GM23338 (cell line): Measurements from ENCODE around the gene VPS54. TPM values are rescaled to one million over a fixed set of nuclear protein-coding genes. Genes with fewer than 3 reads are reported as not detected.
"Not testable (repeated sequence)": the region's sequence is repeated elsewhere in the genome, so short reads cannot be mapped to it uniquely, and the experiment has no call there.

Experiments
- ATAC-seq: fragments of 200-7000 bp; cut with Tn5 transposase; 3 replicates; pipeline ENCODE4 v1.9.1; 2020
- DNase-seq: peaks from one replicate; pipeline ENCODE4 v3.0.0-alpha.2; 2015; ENCODE audit warnings: low spot score
- H2AFZ ChIP-seq: fragments of 200-600 bp; sonication (generic); 2 replicates; pipeline ENCODE4 v1.8.0; 2016; ENCODE audit warnings: antibody characterized with exemption, mild to moderate bottlenecking, moderate library complexity
- H3F3A ChIP-seq: fragments of 200-600 bp; sonication (generic); replicated peaks from 2 replicates; pipeline ENCODE4 v1.8.0; 2017; ENCODE audit warnings: antibody characterized with exemption, mixed run types, low read depth
- H3K27ac ChIP-seq: fragments of 200-600 bp; sonication (generic); 2 replicates; pipeline ENCODE4 v1.6.1; 2016; ENCODE audit warnings: low read depth
- H3K27me3 ChIP-seq: fragments of 200-600 bp; sonication (generic); 2 replicates; pipeline ENCODE4 v1.8.0; 2016; ENCODE audit warnings: mild to moderate bottlenecking, mixed run types, moderate library complexity; ENCODE audit not compliant: insufficient read depth
- H3K36me3 ChIP-seq: fragments of 200-600 bp; sonication (generic); 2 replicates; pipeline ENCODE4 v1.8.0; 2016; ENCODE audit warnings: mild to moderate bottlenecking; ENCODE audit not compliant: insufficient read depth
- H3K4me1 ChIP-seq: fragments of 200-600 bp; sonication (generic); 2 replicates; pipeline ENCODE4 v1.8.0; 2016; ENCODE audit warnings: mild to moderate bottlenecking, moderate library complexity; ENCODE audit not compliant: insufficient read depth
- H3K4me2 ChIP-seq: fragments of 200-600 bp; sonication (generic); 2 replicates; pipeline ENCODE4 v1.7.1; 2017; ENCODE audit warnings: mixed run types
- H3K4me3 ChIP-seq: fragments of 200-600 bp; sonication (generic); 2 replicates; pipeline ENCODE4 v1.6.1; 2016; ENCODE audit warnings: mixed run types
- H3K79me2 ChIP-seq: fragments of 200-600 bp; sonication (generic); replicated peaks from 2 replicates; pipeline ENCODE4 v1.8.0; 2017; ENCODE audit warnings: mild to moderate bottlenecking; ENCODE audit not compliant: insufficient read depth
- H3K9me2 ChIP-seq: fragments of 200-600 bp; sonication (generic); 2 replicates; pipeline ENCODE4 v1.8.0; 2017; ENCODE audit not compliant: insufficient read depth
- H4K20me1 ChIP-seq: fragments of 200-600 bp; sonication (generic); replicated peaks from 2 replicates; pipeline ENCODE4 v1.8.0; 2017; ENCODE audit warnings: mild to moderate bottlenecking; ENCODE audit not compliant: insufficient read depth
- H3K27ac Mint-ChIP-seq: 2 replicates; pipeline ENCODE4 v1.8.0; 2020; ENCODE audit warnings: inconsistent platforms, mild to moderate bottlenecking, moderate library complexity, mixed read lengths
- H3K27me3 Mint-ChIP-seq: 3 replicates; pipeline ENCODE4 v1.8.0; 2022; ENCODE audit warnings: low read depth, mild to moderate bottlenecking, moderate library complexity, mixed read lengths, inconsistent platforms; ENCODE audit not compliant: insufficient read depth, poor library complexity
- H3K36me3 Mint-ChIP-seq: 3 replicates; pipeline ENCODE4 v1.8.0; 2021; ENCODE audit warnings: low read depth, mild to moderate bottlenecking, inconsistent platforms, moderate library complexity, mixed read lengths
- H3K4me1 Mint-ChIP-seq: 3 replicates; pipeline ENCODE4 v1.8.0; 2020; ENCODE audit warnings: mild to moderate bottlenecking, inconsistent platforms, mixed read lengths
- H3K4me3 Mint-ChIP-seq: 3 replicates; pipeline ENCODE4 v1.8.0; 2021; ENCODE audit warnings: moderate library complexity, mild to moderate bottlenecking, inconsistent platforms, mixed read lengths
- H3K9me3 Mint-ChIP-seq: 3 replicates; pipeline ENCODE4 v1.8.0; 2020; ENCODE audit warnings: moderate library complexity, mild to moderate bottlenecking, inconsistent platforms, mixed read lengths
- CREB1 ChIP-seq: fragments of 250-450 bp; sonication (Bioruptor Pico); IDR thresholded peaks from 2 replicates; pipeline ENCODE4 v1.5.0; 2020; ENCODE audit warnings: low read depth, mild to moderate bottlenecking, moderate library complexity
- polyA plus RNA-seq: library from polyadenylated mRNA; unstranded; fragments of >200 nt; fragmentation: Nextera tagmentation; extraction: Ambion mirVana; gene quantifications from 2 replicates; pipeline ENCODE4 v1.2.1, GENCODE V29; 2016
- total RNA-seq: library from RNA; depleted of rRNA; stranded (reverse); fragments of >200 nt; shearing (Covaris generic); gene quantifications from 2 replicates; pipeline ENCODE4 v1.2.3, GENCODE V29; 2014
- TF ChIP-seq, protein P1 (sequence below): fragments of 250-450 bp; sonication (Bioruptor Pico); IDR thresholded peaks from 2 replicates; pipeline ENCODE4 v1.5.0; 2020; ENCODE audit warnings: mild to moderate bottlenecking, moderate library complexity

Gene VPS54
- total and polyA plus RNA-seq, 2 experiments from 2014 or later: 6.6 to 17.0 TPM

DNA sequence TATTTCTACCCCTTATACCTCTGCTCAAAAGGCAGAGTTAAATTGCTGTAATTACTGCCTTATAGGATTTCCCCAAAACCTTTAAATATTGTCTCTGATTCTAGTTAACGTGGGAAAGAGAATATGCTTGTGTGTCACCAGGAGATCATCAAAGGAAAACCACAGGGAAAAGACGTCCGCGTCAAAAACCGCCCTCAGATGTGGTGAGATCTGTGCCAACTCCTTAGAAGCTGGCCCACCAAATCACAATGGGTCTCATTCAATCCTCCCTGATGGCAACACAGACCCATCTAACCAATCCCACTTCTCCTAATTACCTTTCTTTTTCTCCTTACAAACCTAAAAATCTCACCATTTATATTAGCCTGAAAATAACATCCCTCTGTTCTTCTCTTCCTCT, 25.4 kb downstream of the VPS54 start:
- Histone ChIP-seq H4K20me1 (no peaks in the 10 kb centered on the region), H3K4me2 (no peak overlapping the region), H3F3A (no peaks in the 10 kb centered on the region), H3K4me3 (no peak overlapping the region), H3K79me2 (peaks cover 8% of the 10 kb centered on the region; the same call in 1 of the 2 replicates), H3K36me3 (no peaks in the 10 kb centered on the region; the same call in none of the 2 replicates), H3K27me3 (no peaks in the 10 kb centered on the region), H3K27ac (peak overlapping the region; percentile 54), H3K4me1 (peaks cover 14% of the 10 kb centered on the region; the same call in 1 of the 2 replicates), H2AFZ (no peak overlapping the region), H3K9me2 (no peaks in the 10 kb centered on the region)
- ATAC-seq (no peak), DNase-seq (no peak)
- Mint-ChIP-seq H3K27me3 (peaks cover 6% of the 10 kb centered on the region), H3K4me1 (peaks cover 28% of the 10 kb centered on the region), H3K4me3 (no peak overlapping the region), H3K27ac (no peak overlapping the region), H3K36me3 (peaks cover 50% of the 10 kb centered on the region), H3K9me3 (peaks cover 38% of the 10 kb centered on the region)
- no peak for TF ChIP-seq CREB1 (CRISPR knock-in tag)
- TF ChIP-seq, protein P1, sequence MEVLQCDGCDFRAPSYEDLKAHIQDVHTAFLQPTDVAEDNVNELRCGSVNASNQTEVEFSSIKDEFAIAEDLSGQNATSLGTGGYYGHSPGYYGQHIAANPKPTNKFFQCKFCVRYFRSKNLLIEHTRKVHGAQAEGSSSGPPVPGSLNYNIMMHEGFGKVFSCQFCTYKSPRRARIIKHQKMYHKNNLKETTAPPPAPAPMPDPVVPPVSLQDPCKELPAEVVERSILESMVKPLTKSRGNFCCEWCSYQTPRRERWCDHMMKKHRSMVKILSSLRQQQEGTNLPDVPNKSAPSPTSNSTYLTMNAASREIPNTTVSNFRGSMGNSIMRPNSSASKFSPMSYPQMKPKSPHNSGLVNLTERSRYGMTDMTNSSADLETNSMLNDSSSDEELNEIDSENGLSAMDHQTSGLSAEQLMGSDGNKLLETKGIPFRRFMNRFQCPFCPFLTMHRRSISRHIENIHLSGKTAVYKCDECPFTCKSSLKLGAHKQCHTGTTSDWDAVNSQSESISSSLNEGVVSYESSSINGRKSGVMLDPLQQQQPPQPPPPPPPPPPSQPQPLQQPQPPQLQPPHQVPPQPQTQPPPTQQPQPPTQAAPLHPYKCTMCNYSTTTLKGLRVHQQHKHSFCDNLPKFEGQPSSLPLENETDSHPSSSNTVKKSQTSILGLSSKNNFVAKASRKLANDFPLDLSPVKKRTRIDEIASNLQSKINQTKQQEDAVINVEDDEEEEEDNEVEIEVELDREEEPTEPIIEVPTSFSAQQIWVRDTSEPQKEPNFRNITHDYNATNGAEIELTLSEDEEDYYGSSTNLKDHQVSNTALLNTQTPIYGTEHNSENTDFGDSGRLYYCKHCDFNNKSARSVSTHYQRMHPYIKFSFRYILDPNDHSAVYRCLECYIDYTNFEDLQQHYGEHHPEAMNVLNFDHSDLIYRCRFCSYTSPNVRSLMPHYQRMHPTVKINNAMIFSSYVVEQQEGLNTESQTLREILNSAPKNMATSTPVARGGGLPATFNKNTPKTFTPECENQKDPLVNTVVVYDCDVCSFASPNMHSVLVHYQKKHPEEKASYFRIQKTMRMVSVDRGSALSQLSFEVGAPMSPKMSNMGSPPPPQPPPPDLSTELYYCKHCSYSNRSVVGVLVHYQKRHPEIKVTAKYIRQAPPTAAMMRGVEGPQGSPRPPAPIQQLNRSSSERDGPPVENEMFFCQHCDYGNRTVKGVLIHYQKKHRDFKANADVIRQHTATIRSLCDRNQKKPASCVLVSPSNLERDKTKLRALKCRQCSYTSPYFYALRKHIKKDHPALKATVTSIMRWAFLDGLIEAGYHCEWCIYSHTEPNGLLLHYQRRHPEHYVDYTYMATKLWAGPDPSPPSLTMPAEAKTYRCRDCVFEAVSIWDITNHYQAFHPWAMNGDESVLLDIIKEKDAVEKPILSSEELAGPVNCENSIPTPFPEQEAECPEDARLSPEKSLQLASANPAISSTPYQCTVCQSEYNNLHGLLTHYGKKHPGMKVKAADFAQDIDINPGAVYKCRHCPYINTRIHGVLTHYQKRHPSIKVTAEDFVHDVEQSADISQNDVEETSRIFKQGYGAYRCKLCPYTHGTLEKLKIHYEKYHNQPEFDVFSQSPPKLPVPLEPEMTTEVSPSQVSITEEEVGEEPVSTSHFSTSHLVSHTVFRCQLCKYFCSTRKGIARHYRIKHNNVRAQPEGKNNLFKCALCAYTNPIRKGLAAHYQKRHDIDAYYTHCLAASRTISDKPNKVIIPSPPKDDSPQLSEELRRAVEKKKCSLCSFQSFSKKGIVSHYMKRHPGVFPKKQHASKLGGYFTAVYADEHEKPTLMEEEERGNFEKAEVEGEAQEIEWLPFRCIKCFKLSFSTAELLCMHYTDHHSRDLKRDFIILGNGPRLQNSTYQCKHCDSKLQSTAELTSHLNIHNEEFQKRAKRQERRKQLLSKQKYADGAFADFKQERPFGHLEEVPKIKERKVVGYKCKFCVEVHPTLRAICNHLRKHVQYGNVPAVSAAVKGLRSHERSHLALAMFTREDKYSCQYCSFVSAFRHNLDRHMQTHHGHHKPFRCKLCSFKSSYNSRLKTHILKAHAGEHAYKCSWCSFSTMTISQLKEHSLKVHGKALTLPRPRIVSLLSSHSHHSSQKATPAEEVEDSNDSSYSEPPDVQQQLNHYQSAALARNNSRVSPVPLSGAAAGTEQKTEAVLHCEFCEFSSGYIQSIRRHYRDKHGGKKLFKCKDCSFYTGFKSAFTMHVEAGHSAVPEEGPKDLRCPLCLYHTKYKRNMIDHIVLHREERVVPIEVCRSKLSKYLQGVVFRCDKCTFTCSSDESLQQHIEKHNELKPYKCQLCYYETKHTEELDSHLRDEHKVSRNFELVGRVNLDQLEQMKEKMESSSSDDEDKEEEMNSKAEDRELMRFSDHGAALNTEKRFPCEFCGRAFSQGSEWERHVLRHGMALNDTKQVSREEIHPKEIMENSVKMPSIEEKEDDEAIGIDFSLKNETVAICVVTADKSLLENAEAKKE (CRISPR knock-in tag): no peak

DNA sequence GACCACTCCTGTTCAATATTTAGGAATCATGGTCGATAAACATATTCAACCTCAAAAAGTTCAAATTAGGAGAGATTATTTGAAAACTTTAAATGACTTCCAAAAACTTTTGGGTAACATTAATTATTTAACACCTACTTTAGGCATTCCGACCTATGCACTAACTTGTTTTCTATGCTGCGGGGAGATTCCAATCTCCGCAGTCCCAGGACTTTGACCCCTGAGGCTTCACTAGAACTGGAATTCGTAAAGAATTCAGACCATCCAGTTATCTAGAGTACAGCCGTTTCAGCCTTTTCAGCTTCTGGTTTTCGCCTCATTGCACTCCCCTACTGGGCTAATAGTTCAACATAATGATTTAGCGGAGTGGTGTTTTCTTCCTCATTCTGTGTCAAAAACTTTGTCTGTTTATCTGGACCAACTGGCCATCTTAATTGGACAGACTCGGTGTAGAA, 26.1 kb downstream of the VPS54 start:
- not testable (repeated sequence) for H2AFZ ChIP-seq, H3K27me3 ChIP-seq, H3K36me3 ChIP-seq, H4K20me1 ChIP-seq, H3K9me2 ChIP-seq, H3K4me3 ChIP-seq, ATAC-seq, H3K79me2 ChIP-seq, H3K27me3 Mint-ChIP-seq, H3K4me3 Mint-ChIP-seq, H3F3A ChIP-seq
- peaks cover 45% of the 10 kb centered on the region for H3K36me3 Mint-ChIP-seq
- Histone ChIP-seq H3K4me1 (peaks cover 14% of the 10 kb centered on the region; the same call in 1 of the 2 replicates), H3K27ac (peak overlapping the region; percentile 69), H3K4me2 (peak overlapping the region; percentile 29)
- DNase-seq: peak; percentile 82
- H3K9me3 Mint-ChIP-seq: peaks cover 34% of the 10 kb centered on the region
- peaks cover 28% of the 10 kb centered on the region for H3K4me1 Mint-ChIP-seq
- H3K27ac Mint-ChIP-seq: peak overlapping the region; percentile 64; the same call in 1 of the 2 replicates
